HepG2 (cell line): ENCODE measurements around the gene KIAA0040. TPM values are rescaled to one million over a fixed set of nuclear protein-coding genes. Genes with fewer than 3 reads are reported as not detected.

Experiments
- ATAC-seq: fragments of 200-7000 bp; cut with Tn5 transposase; 3 replicates; pipeline ENCODE4 v1.9.1; 2020; ENCODE audit warnings: mild to moderate bottlenecking, moderate library complexity
- BruUV-seq: library from RNA; stranded (reverse); fragments of 400-500 nt; replicated peaks from 2 replicates; lab custom pipeline; 2021; lab: Mats Ljungman, UMichigan
- CTCF ChIA-PET: fragments of 300-600 bp; formaldehyde crosslinking; extraction: SDS; loops from one replicate; lab custom pipeline; 2021; ENCODE audit warnings: low total read pairs, inconsistent platforms, low intra/inter-chr PET ratio; lab: Yijun Ruan, JAX
- POLR2A ChIA-PET: fragments of 350-600 bp; sonication (Branson Sonifier 250); formaldehyde crosslinking; loops from one replicate; lab custom pipeline; 2020; ENCODE audit warnings: antibody characterized with exemption, inconsistent platforms; lab: Yijun Ruan, JAX
- DNase-seq: peaks from one replicate; pipeline ENCODE4 v3.0.0-alpha.2; 2015; ENCODE audit warnings: low spot score
- FAIRE-seq: peaks from 3 replicates; lab custom pipeline; 2011; peaks lifted over from hg19 to GRCh38; lab: Jason Lieb, UNC
- H2AFZ ChIP-seq: one replicate; pipeline ENCODE4 v1.6.1; 2011; ENCODE audit warnings: low read length, inconsistent platforms
- H3K27ac ChIP-seq: fragments of 300-600 bp; 3 replicates; pipeline ENCODE4 v1.8.0; 2011; ENCODE audit warnings: mixed run types, mild to moderate bottlenecking, mixed read lengths, low read length, inconsistent platforms; ENCODE audit not compliant: insufficient read depth; ENCODE audit errors: extremely low read length
- H3K27me3 ChIP-seq, 2 experiments: fragments of 200-600 bp in 1 of 2; 2 replicates in 1 of 2; 3 replicates in 1 of 2; pipeline versions ENCODE4 v1.6.0 to v1.8.0; 2011; ENCODE audit warnings: low read length in 2 of 2, mild to moderate bottlenecking in 2 of 2, moderate library complexity in 2 of 2, inconsistent platforms in 1 of 2; ENCODE audit not compliant: insufficient read depth in 2 of 2, control insufficient read depth in 1 of 2
- H3K36me3 ChIP-seq, 2 experiments: fragments of 200-600 bp in 1 of 2; replicated peaks in 1 of 2; 2 replicates in 1 of 2; 3 replicates in 1 of 2; pipeline versions ENCODE4 v1.5.1 to v1.8.0; 2011; ENCODE audit warnings: low read length in 2 of 2, inconsistent platforms in 1 of 2; ENCODE audit not compliant: insufficient read depth in 2 of 2, control insufficient read depth in 1 of 2
- H3K4me1 ChIP-seq: 2 replicates; pipeline ENCODE4 v1.5.1; 2012; ENCODE audit warnings: low read length, inconsistent platforms; ENCODE audit not compliant: insufficient read depth
- H3K4me2 ChIP-seq: 2 replicates; pipeline ENCODE4 v1.6.0; 2011; ENCODE audit warnings: low read depth, low read length, inconsistent platforms
- H3K4me3 ChIP-seq, 3 experiments: fragments of 200-600 bp in 1 of 3; sonication (generic), shearing (Covaris generic) in 1 of 3; replicated peaks in 1 of 3; 2 replicates each; pipeline ENCODE4 v1.5.1; 2011 to 2016; ENCODE audit warnings: low read length in 3 of 3, inconsistent platforms in 2 of 3, low read depth in 2 of 3, mild to moderate bottlenecking in 2 of 3, control low read depth in 1 of 3, mixed read lengths in 1 of 3; ENCODE audit not compliant: insufficient read depth in 1 of 3
- H3K79me2 ChIP-seq: one replicate; pipeline ENCODE4 v1.6.1; 2011; ENCODE audit warnings: low read length, inconsistent platforms; ENCODE audit not compliant: insufficient read depth
- H3K9ac ChIP-seq: 2 replicates; pipeline ENCODE4 v1.6.0; 2011; ENCODE audit warnings: mild to moderate bottlenecking, low read depth, low read length, inconsistent platforms; ENCODE audit not compliant: insufficient read depth
- H3K9me3 ChIP-seq: 2 replicates; pipeline ENCODE4 v1.5.1; 2012; ENCODE audit warnings: mild to moderate bottlenecking, low read length
- H4K20me1 ChIP-seq: 2 replicates; pipeline ENCODE4 v1.6.0; 2011; ENCODE audit warnings: inconsistent platforms, mild to moderate bottlenecking, low read length, moderate library complexity; ENCODE audit not compliant: insufficient read depth
- BRF2 ChIP-seq: sonication (generic); formaldehyde crosslinking; IDR thresholded peaks from 2 replicates; pipeline ENCODE4 v1.8.1; 2022; ENCODE audit warnings: mild to moderate bottlenecking, missing genetic modification reagents
- DMTF1 ChIP-seq: sonication (generic); formaldehyde crosslinking; IDR thresholded peaks from 2 replicates; pipeline ENCODE4 v1.4.0; 2020; ENCODE audit warnings: mild to moderate bottlenecking, missing genetic modification reagents
- JUN ChIP-seq: sonication (generic); formaldehyde crosslinking; IDR thresholded peaks from 2 replicates; pipeline ENCODE4 v1.4.0; 2020; ENCODE audit warnings: mild to moderate bottlenecking, missing genetic modification reagents
- MATR3 ChIP-seq: sonication (generic); formaldehyde crosslinking; IDR thresholded peaks from 2 replicates; pipeline ENCODE4 v1.4.0; 2020; ENCODE audit warnings: missing genetic modification reagents
- RNF2 ChIP-seq: fragments of 450-650 bp; conservative IDR thresholded peaks from 2 replicates; pipeline ENCODE4 v1.6.1; 2016; ENCODE audit warnings: low read depth
- TFDP1 ChIP-seq: IDR thresholded peaks from 2 replicates; pipeline ENCODE4 v1.6.1; 2016; ENCODE audit warnings: missing compliant biosample characterization, missing genetic modification reagents, borderline replicate concordance
- TRIM22 ChIP-seq: fragments of 450-650 bp; IDR thresholded peaks from 2 replicates; pipeline ENCODE4 v1.6.1; 2017
- ZFP36 ChIP-seq: fragments of 150-350 bp; IDR thresholded peaks from 2 replicates; pipeline ENCODE4 v1.6.1; 2018; ENCODE audit warnings: borderline replicate concordance, low read length, low read depth; ENCODE audit not compliant: partially characterized antibody
- ZFP36L2 ChIP-seq: sonication (generic); formaldehyde crosslinking; IDR thresholded peaks from 2 replicates; pipeline ENCODE4 v1.4.0; 2020; ENCODE audit warnings: missing genetic modification reagents
- ZFYVE20 ChIP-seq: sonication (generic); formaldehyde crosslinking; IDR thresholded peaks from 2 replicates; pipeline ENCODE4 v1.8.0; 2023; ENCODE audit warnings: low read depth, mild to moderate bottlenecking, moderate library complexity, missing genetic modification reagents, borderline replicate concordance
- ZGPAT ChIP-seq: IDR thresholded peaks from 2 replicates; pipeline ENCODE4 v1.6.1; 2016; ENCODE audit warnings: mild to moderate bottlenecking
- ZNF101 ChIP-seq: sonication (generic); formaldehyde crosslinking; IDR thresholded peaks from 2 replicates; pipeline ENCODE4 v1.4.0; 2020; ENCODE audit warnings: mild to moderate bottlenecking, low read depth, missing genetic modification reagents, borderline replicate concordance
- ZNF33A ChIP-seq: sonication (generic); formaldehyde crosslinking; IDR thresholded peaks from 2 replicates; pipeline ENCODE4 v1.5.1; 2020; ENCODE audit warnings: missing genetic modification reagents, mild to moderate bottlenecking, moderate library complexity, borderline replicate concordance
- ZNF841 ChIP-seq: sonication (generic); formaldehyde crosslinking; IDR thresholded peaks from 2 replicates; pipeline ENCODE4 v1.8.1; 2023; ENCODE audit warnings: missing genetic modification reagents, borderline replicate concordance
- ZSCAN31 ChIP-seq: sonication (generic); formaldehyde crosslinking; IDR thresholded peaks from 2 replicates; pipeline ENCODE4 v1.5.0; 2020; ENCODE audit warnings: low read depth, mild to moderate bottlenecking, missing genetic modification reagents
- WGBS: methylation state at CpG from one replicate; pipeline ENCODE4 v1.1.6; 2017; ENCODE audit warnings: low lambda C conversion rate; 5-methylcytosine and 5-hydroxymethylcytosine counted together
- in situ Hi-C: cut with HindIII; loops from 2 replicates; pipeline ENCODE4 v1.10.0; 2017; ENCODE audit warnings: low pct_unique_long_range_greater_than_20kb; ENCODE audit not compliant: extremely low pct_ligation_motif_present
- intact Hi-C: fragments of 100-400 bp; cut with micrococcal nuclease; formaldehyde crosslinking; loops from one replicate; pipeline ENCODE4 v1.10.0; 2022; ENCODE audit not compliant: unreplicated experiment
- polyA plus RNA-seq, 8 experiments: library from polyadenylated mRNA; depleted of rRNA in 3 of 8; stranded (reverse) in 7 of 8; unstranded in 1 of 8; fragments of >200 nt; fragmentation: Illumina TruSeq in 4 of 8; extraction: Trizol in 4 of 8; gene quantifications; 2 replicates each; pipeline versions ENCODE4 v1.2.1 to v1.2.3, GENCODE V29; 2011 to 2016; ENCODE audit warnings: low read depth in 4 of 8, missing spikeins in 1 of 8, mixed read lengths in 1 of 8; ENCODE audit not compliant: insufficient read depth in 1 of 8
- total RNA-seq, 5 experiments: library from RNA; depleted of rRNA; stranded (reverse); fragments of >200 nt; fragmentation: Illumina TruSeq; extraction: Trizol; gene quantifications; 2 replicates each; pipeline ENCODE4 v1.2.3, GENCODE V29; 2016; ENCODE audit warnings: low read depth in 1 of 5

The KIAA0040 gene
- total and polyA plus RNA-seq, 2 of the 13 experiments (the other 11 are each of a cell fraction or from before 2014, with no cell fraction given): 0.24 to 0.26 TPM

GRCh38 chr1:175126347-175126746 lies 66.2 kb downstream of the KIAA0040 start:
- Histone ChIP-seq H3K79me2 (no peaks in the 10 kb centered on the region), H3K4me1 (no peaks in the 10 kb centered on the region), H2AFZ (no peak overlapping the region), H4K20me1 (no peaks in the 10 kb centered on the region), H3K27ac (no peak overlapping the region), H3K36me3 (no peaks in the 10 kb centered on the region), H3K4me3 (no peak overlapping the region), H3K4me2 (no peak overlapping the region), H3K9ac (no peak overlapping the region), H3K27me3 (no peaks in the 10 kb centered on the region; a peak in 1 of 5 replicates), H3K9me3 (no peaks in the 10 kb centered on the region)
- CTCF ChIA-PET: interaction anchor here (1.1 kb wide), 1 partner anchor 97 kb away, joined by 3 read pairs; no protein-coding TSS in a partner anchor
- DNase-seq (no peak), ATAC-seq (no peak), FAIRE-seq (no peak)
- no TSS peak for BruUV-seq
- in situ Hi-C loops: no loop called here
- POLR2A ChIA-PET: interaction anchor here (1.6 kb wide), 2 partner anchors 97 to 103 kb away, joined by 7 to 10 read pairs; partner anchors contain the start of gene MRPS14
- 24% methylated on average over 4 of the region's 4 CpGs for WGBS
- intact Hi-C loops: no loop called here
- no peak for TF ChIP-seq ZNF101 (CRISPR knock-in tag)
- TF ChIP-seq BRF2 (CRISPR knock-in tag): no peak
- TF ChIP-seq ZGPAT (CRISPR knock-in tag): no peak
- TF ChIP-seq ZFYVE20 (CRISPR knock-in tag): no peak
- TF ChIP-seq MATR3 (CRISPR knock-in tag): no peak
- TF ChIP-seq RNF2: no peak
- TF ChIP-seq TRIM22: no peak
- no peak for TF ChIP-seq TFDP1 (CRISPR knock-in tag)
- no peak for TF ChIP-seq ZFP36L2 (CRISPR knock-in tag)
- no peak for TF ChIP-seq DMTF1 (CRISPR knock-in tag)
- TF ChIP-seq ZNF33A (CRISPR knock-in tag): no peak
- no peak for TF ChIP-seq ZNF841 (CRISPR knock-in tag)
- no peak for TF ChIP-seq JUN (CRISPR knock-in tag)
- TF ChIP-seq ZSCAN31: no peak
- TF ChIP-seq ZFP36: no peak
